A673 (cell line): ENCODE results near the gene SCYL1. TPM values are rescaled to one million over a fixed set of nuclear protein-coding genes. Genes with fewer than 3 reads are reported as not detected.

Source experiments
- BruUV-seq: library from RNA; stranded (reverse); fragments of 400-500 nt; replicated peaks from 2 replicates; lab custom pipeline; 2021; lab: Mats Ljungman, UMichigan
- CTCF ChIA-PET: fragments of 300-600 bp; sonication (Branson Sonifier 250); formaldehyde crosslinking; loops from one replicate; lab custom pipeline; 2022; ENCODE audit warnings: antibody characterized with exemption; lab: Charles Lee
- POLR2A ChIA-PET: fragments of 300-600 bp; sonication (Branson Sonifier 250); formaldehyde crosslinking; loops from one replicate; lab custom pipeline; 2022; ENCODE audit warnings: antibody characterized with exemption; ENCODE audit not compliant: low non-redundant PET; lab: Charles Lee
- DNase-seq: peaks from one replicate; pipeline ENCODE4 v3.0.0-alpha.2; 2015; ENCODE audit warnings: low spot score
- H3K27ac ChIP-seq: fragments of 200-600 bp; sonication (generic); 2 replicates; pipeline ENCODE4 v1.5.1; 2016; ENCODE audit warnings: mixed run types, low read depth, mild to moderate bottlenecking, mixed read lengths, antibody characterized with exemption, low read length; ENCODE audit not compliant: poor library complexity, severe bottlenecking
- H3K27me3 ChIP-seq: fragments of 200-600 bp; sonication (generic); replicated peaks from 2 replicates; pipeline ENCODE4 v1.6.1; 2017; ENCODE audit warnings: mixed run types, low read depth, mild to moderate bottlenecking, mixed read lengths, antibody characterized with exemption, low read length; ENCODE audit not compliant: insufficient read depth, poor library complexity
- H3K36me3 ChIP-seq: fragments of 200-600 bp; sonication (generic); 2 replicates; pipeline ENCODE4 v1.6.1; 2016; ENCODE audit warnings: mixed run types, mild to moderate bottlenecking, mixed read lengths, antibody characterized with exemption, low read length; ENCODE audit not compliant: insufficient read depth, poor library complexity, severe bottlenecking
- H3K4me1 ChIP-seq: fragments of 200-600 bp; sonication (generic); 2 replicates; pipeline ENCODE4 v1.6.1; 2017; ENCODE audit warnings: mixed run types, mild to moderate bottlenecking, mixed read lengths, antibody characterized with exemption, low read length; ENCODE audit not compliant: insufficient read depth, poor library complexity, severe bottlenecking
- H3K4me3 ChIP-seq: fragments of 200-600 bp; sonication (generic); 2 replicates; pipeline ENCODE4 v1.5.1; 2016; ENCODE audit warnings: low read depth, mixed run types, mild to moderate bottlenecking, mixed read lengths, low read length; ENCODE audit not compliant: poor library complexity, severe bottlenecking
- H3K9me3 ChIP-seq: fragments of 200-600 bp; sonication (generic); 2 replicates; pipeline ENCODE4 v1.6.1; 2016; ENCODE audit warnings: mixed run types, low read depth, mild to moderate bottlenecking, mixed read lengths, antibody characterized with exemption, low read length; ENCODE audit not compliant: poor library complexity, severe bottlenecking
- EZH2 ChIP-seq: fragments of 200-600 bp; sonication (generic); IDR thresholded peaks from 2 replicates; pipeline ENCODE4 v1.6.1; 2017; ENCODE audit warnings: borderline replicate concordance, low read depth, mild to moderate bottlenecking, mixed read lengths, antibody characterized with exemption, low read length; ENCODE audit not compliant: poor library complexity, severe bottlenecking
- intact Hi-C: fragments of 100-400 bp; cut with micrococcal nuclease; formaldehyde crosslinking; loops from one replicate; pipeline ENCODE4 v1.10.0; 2022; ENCODE audit not compliant: unreplicated experiment
- total RNA-seq: library from RNA; stranded (reverse); gene quantifications from 2 replicates; pipeline ENCODE4 v1.2.3, GENCODE V29; 2021
- TF ChIP-seq, protein P1 (sequence below): fragments of 300-800, 200-600 bp; sonication (generic); conservative IDR thresholded peaks from 2 replicates; pipeline ENCODE4 v1.5.1; 2017; ENCODE audit warnings: low read depth, mild to moderate bottlenecking, antibody characterized with exemption, low read length, moderate library complexity, mixed read lengths

The SCYL1 gene
- total RNA-seq, 1 experiment from 2014 or later: 90.6 TPM

DNA sequence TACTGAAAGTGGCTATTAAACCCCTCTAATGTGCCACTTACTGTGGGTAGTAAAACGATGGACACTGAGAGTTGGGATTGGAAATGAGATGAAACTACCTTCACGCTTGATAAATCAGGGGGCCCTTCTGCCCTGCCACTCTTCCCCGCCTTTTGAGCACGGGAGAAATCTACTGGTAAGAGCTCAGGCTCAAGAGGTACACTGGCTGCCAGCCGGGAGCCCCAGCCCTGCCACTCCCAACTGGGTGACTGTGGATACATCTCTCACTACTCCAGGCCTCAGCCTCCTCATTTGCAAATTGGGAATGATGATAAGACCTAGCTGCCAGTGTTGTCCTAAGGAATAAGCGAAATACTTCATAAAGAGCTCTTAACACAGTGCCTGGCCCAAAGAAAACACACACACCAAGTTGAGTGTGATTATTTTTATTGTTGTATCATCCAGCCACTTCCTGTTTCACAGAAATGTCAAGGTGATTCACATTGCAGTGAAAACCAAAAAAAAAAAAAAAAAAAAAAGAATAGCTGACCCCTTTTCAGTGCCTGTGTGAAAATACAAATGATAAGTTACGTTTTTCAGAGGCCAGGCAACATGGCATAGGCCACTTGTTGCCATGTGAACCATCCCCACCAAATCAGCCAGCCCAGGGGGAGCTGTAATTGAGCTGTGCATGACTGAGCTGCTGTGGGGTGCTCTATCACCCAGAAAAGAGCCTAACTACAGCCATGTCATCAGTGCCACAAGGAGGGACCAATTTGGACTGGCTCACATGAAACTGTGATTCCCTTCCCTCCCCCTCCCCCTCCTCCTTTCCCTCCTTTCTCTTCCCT lies 41.0 kb downstream of the SCYL1 start:
- ChIA-PET POLR2A (no interaction called here), CTCF (interaction anchor here (0.7 kb wide), 1 partner anchor 213 kb away, joined by 7 read pairs; no protein-coding TSS in a partner anchor)
- H3K27ac ChIP-seq: no peak overlapping the region
- H3K27me3 ChIP-seq: no peaks in the 10 kb centered on the region
- peaks cover 6% of the 10 kb centered on the region for H3K36me3 ChIP-seq
- DNase-seq: no peak
- BruUV-seq: no TSS peak
- H3K4me3 ChIP-seq: no peak overlapping the region
- no peaks in the 10 kb centered on the region for H3K9me3 ChIP-seq
- intact Hi-C loops: no loop called here
- TF ChIP-seq, protein P1, sequence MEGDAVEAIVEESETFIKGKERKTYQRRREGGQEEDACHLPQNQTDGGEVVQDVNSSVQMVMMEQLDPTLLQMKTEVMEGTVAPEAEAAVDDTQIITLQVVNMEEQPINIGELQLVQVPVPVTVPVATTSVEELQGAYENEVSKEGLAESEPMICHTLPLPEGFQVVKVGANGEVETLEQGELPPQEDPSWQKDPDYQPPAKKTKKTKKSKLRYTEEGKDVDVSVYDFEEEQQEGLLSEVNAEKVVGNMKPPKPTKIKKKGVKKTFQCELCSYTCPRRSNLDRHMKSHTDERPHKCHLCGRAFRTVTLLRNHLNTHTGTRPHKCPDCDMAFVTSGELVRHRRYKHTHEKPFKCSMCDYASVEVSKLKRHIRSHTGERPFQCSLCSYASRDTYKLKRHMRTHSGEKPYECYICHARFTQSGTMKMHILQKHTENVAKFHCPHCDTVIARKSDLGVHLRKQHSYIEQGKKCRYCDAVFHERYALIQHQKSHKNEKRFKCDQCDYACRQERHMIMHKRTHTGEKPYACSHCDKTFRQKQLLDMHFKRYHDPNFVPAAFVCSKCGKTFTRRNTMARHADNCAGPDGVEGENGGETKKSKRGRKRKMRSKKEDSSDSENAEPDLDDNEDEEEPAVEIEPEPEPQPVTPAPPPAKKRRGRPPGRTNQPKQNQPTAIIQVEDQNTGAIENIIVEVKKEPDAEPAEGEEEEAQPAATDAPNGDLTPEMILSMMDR: no peak
- no peak for TF ChIP-seq EZH2
- peaks cover 10% of the 10 kb centered on the region for H3K4me1 ChIP-seq

DNA sequence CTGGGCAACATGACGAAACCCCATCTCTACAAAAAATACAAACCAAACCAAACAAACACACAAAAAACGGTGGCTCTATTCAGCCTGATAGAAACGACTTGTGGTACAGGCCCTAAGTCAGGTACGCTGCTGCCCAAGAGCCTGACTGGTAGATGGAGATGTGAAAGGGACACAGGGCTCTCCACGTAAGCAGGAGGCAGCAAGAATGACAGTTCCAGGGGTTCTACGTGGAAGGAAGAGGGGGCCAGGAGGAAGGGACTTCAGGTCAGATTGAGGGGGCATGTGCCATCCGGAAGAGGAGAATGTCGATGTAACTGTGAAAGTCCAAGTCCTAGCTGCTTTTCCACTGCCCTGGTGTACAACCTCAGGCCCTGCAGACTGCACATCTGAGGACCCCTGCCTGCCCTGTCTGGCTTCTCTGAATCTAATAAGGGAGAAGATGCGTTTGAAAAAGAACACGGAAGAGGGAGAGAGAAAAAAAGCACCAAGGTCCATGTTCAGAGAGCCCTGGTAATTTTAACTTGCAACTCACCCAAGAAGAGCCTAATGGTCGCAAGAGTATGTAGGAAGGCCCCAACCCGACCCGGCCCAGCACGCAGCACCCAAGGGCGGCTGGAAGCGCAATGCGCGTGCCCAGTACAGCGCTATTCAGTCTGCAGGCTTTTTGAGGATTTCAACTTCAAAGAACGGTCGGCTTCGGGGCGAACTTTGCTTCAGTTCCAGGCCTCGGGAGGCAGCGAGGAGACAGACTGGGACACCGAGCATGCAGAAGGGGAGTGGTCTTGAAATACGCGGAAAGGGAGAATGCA lies 44.5 kb downstream of the SCYL1 start:
- Histone ChIP-seq H3K27ac (peak overlapping the region; percentile 92), H3K36me3 (peaks cover 6% of the 10 kb centered on the region), H3K4me1 (peaks cover 21% of the 10 kb centered on the region), H3K27me3 (no peaks in the 10 kb centered on the region), H3K9me3 (no peaks in the 10 kb centered on the region), H3K4me3 (peak overlapping the region; percentile 87)
- intact Hi-C loops: no loop called here
- no peak for DNase-seq
- TF ChIP-seq, protein P1: no peak
- TF ChIP-seq EZH2: no peak
- BruUV-seq: TSS peak; percentile 66
- ChIA-PET POLR2A (interaction anchor here (1.2 kb wide), 1 partner anchor 8 kb away, joined by 3 read pairs; no protein-coding TSS in a partner anchor), CTCF (interaction anchor here (0.6 to 2.2 kb wide), 3 partner anchors 9 to 1268 kb away, joined by 3 to 12 read pairs (median 4); no protein-coding TSS in a partner anchor)
